Stimulated activated CD4-positive, alpha-beta T cell treated with anti-CD3 and anti-CD28 coated beads, Interleukin-12 subunit alpha, Interleukin-12 subunit beta, amount 100 ng/mL, for 24 hours (primary cell): ENCODE results near the gene ARF6.
"Not testable (repeated sequence)": the region's sequence is repeated elsewhere in the genome, so short reads cannot be mapped to it uniquely, and the experiment has no call there.

Source experiments
- DNase-seq, 2 experiments: peaks; one replicate each; pipeline ENCODE4 v3.0.0-alpha.2; 2020; ENCODE audit warnings: low read depth in 2 of 2

ARF6 gene

GRCh38 chr14:49892636-49893308 is at the start of gene ARF6:
ARF6 (plus strand) TSS chr14:49893082; CDS start chr14:49893737, 655 bp downstream.
- peak; percentile 94 to 96 for DNase-seq

- no peak for DNase-seq
Measured at GRCh38 chr14:49849213-49849847, 43.6 kb upstream of the ARF6 start.

- no peak for DNase-seq
Measured at GRCh38 chr14:49851813-49852212, 41.1 kb upstream of the ARF6 start.

- peak; percentile 60 to 71 for DNase-seq
Measured at GRCh38 chr14:49852301-49853157, 40.4 kb upstream of the ARF6 start, which contains the start of gene NEMF. NEMF (minus strand) TSS chr14:49852788; CDS start chr14:49852753, 35 bp downstream.

- DNase-seq = no peak
Measured at GRCh38 chr14:49853158-49853477, 39.8 kb upstream of the ARF6 start.

- peak; percentile 43 to 46 for DNase-seq
Measured at GRCh38 chr14:49853572-49854375, 39.1 kb upstream of the ARF6 start.

GRCh38 chr14:49857427-49858003 is 35.4 kb upstream of the ARF6 start:
- no peak for DNase-seq

GRCh38 chr14:49858383-49858782 is 34.5 kb upstream of the ARF6 start:
- DNase-seq = no peak

GRCh38 chr14:49860988-49861698 is 31.7 kb upstream of the ARF6 start:
- DNase-seq = no peak

- DNase-seq = peak in 1 of 2 experiments; percentile 50
Measured at GRCh38 chr14:49861699-49862088, 31.2 kb upstream of the ARF6 start.

GRCh38 chr14:49862089-49862673 is 30.7 kb upstream of the ARF6 start:
- DNase-seq = peak; percentile 72 to 83

GRCh38 chr14:49863487-49864281 is 29.2 kb upstream of the ARF6 start:
- no peak for DNase-seq

- DNase-seq = peak in 1 of 2 experiments; percentile 78
Measured at GRCh38 chr14:49865431-49865859, 27.4 kb upstream of the ARF6 start.

- DNase-seq = peak; percentile 96 to 97
Measured at GRCh38 chr14:49867831-49868719, 24.8 kb upstream of the ARF6 start.

- no peak for DNase-seq
Measured at GRCh38 chr14:49868720-49869114, 24.2 kb upstream of the ARF6 start.

GRCh38 chr14:49870908-49871307 is 22.0 kb upstream of the ARF6 start:
- DNase-seq = no peak

- DNase-seq = not testable (repeated sequence)
Measured at GRCh38 chr14:49873548-49873947, 19.3 kb upstream of the ARF6 start.

GRCh38 chr14:49875640-49876198 is 17.2 kb upstream of the ARF6 start:
- no peak for DNase-seq
